GM21576 (cell line): ENCODE measurements around the gene BEGAIN.

ENCODE experiments used
- ATAC-seq: cut with Tn5 transposase; IDR thresholded peaks from one replicate; pipeline ENCODE4 v1.9.1; 2021; ENCODE audit warnings: mild to moderate bottlenecking, moderate library complexity; ENCODE audit not compliant: unreplicated experiment

Gene BEGAIN

GRCh38 chr14:100583245-100583644 lies 4.0 kb downstream of the BEGAIN start:
- ATAC-seq = no peak

GRCh38 chr14:100582496-100583165 lies 4.6 kb downstream of the BEGAIN start:
- ATAC-seq = no peak

DNA sequence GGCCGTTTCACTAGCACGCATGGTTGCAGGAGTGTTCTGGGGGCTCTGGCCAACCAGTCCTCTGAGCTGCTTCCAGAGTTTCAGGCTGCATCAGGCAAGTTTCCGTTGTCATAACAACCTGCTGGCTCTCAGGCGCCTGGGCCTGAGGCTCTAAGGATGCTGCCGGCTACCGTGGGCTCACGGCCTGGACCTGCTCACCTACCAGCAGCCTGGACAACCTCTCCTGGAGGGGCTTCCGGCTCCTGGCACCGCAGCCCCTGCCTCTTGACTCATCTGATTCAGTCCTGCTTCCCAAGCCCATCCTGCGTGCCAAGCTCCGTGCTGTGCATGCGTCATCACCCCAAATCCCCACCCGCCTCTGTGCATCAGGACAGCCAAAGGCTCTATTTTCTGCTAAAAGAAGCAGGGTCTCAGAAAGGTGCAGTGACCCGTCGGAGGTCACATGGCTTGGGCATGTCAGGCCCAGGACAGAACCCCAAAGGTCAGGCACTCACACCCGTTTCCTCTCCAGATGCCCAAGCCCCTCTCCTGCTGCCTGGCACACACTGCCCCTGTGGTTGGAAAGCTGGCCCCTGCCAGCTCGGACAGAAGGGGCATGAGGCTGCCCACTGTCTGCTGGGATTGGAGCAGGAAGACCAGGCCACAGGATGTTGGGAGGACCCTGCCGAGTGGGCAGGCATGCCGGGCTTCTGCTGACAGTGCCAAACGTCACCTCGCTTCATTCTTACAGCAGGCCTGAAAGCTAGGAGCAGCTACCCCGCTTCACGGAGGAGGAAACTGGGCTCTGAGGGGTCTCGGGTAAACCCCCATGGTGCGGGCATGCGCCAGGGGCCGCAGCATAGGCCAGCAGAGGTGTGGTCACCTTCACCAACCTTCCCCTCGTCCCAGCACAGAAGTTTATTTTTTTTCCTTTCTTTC lies 5.7 kb downstream of the BEGAIN start:
- ATAC-seq = no peak

GRCh38 chr14:100580316-100581227 lies 6.6 kb downstream of the BEGAIN start:
- ATAC-seq = no peak

DNA sequence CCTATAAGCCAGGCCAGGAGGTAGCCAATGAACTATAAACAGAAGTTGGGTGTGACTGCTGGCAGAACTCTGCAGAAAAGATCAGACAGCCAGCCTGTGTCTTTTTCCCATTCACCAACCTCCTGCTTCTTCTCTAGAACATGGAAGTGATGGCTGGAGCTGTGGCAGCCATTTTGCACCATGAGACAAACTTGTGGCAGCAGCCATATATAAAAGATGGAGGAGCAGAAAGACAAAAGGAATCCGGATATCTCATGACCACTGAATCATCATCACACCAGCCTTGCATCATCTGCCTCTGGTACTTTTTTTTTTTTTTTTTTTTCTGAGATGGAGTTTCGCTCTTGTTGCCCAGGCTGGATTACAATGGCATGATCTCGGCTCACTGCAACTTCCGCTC lies 8.7 kb downstream of the BEGAIN start:
- ATAC-seq = no peak

DNA sequence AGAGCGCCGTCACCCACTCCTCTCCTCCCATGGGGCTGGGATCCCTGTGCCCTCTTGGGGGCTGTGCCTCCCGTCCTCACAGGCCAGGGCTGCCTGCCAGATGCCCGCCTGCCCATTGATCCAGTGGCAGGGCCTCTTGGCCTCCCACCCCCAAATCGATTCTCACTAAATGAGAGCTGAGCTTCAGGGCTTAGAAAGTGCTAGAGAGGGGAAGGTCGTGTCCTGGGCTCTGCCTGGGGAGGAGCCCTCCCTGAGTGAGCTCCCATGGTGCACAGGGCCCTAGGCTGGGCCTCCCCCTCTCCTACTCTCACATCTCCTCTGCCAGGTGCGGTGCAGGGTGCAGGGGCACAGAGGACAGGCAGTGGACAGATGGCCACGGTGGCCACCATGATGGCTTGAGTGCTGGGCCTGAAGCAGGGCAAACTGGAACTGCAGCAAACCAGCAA lies 9.2 kb downstream of the BEGAIN start:
- ATAC-seq = no peak

GRCh38 chr14:100577321-100577985 lies 9.8 kb downstream of the BEGAIN start:
- ATAC-seq = no peak

- no peak for ATAC-seq
Observed at GRCh38 chr14:100576091-100577085, 10.8 kb downstream of the BEGAIN start.

DNA sequence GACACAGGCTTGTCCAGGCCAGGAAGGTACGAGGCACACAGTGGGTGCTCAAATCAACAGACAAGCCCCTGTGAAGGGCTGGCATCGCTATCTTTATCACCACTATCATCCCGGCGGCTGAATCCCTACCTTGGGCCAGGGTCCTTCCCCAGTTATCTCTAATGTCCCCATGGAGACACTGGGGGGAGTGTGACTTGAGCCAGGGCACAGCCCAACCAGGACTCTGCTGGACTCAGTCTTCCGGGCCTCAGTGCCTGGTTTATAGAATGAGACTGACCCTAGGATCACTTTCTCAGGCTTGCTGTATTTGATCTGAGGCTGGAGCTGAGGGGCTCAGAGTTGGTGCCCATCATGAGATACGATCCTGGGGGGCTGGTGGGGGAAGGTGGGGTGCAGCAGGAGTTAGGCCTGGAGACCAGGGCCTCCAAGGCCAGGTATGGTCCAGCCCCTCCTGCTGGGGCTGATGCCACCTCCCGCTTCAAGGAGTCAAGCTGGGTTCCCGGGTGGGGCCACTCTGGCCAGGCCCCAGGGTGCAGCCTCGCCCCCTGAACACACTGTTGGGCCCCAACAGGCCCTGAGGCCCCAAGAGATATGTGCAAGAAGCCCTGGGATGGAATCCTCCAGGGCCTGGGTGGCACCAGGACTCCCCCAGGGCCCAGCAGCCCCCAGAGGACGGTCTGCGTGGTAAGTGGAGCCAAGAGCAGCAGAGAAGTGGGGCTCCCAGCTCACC lies 11.8 kb downstream of the BEGAIN start:
- no peak for ATAC-seq

DNA sequence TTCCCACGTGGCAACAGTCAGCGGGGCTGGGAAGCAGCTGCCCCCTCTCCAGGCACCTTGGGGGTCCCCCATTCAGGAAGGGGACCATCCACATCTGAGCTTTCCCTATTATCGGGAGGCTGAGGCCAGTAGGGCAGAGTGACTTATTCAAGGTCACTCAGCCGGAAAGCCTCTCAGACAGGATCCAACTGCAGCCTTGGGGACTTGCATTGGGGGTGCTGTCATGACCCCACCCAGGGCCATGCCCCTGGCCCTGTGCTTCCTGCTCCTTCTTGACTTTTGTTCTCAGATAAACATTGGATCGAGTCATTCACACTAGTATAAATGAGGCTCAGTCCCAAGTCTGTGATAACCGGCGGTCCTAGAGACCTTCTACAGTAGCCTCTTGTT lies 12.6 kb downstream of the BEGAIN start:
- ATAC-seq = no peak

- no peak for ATAC-seq
Observed at GRCh38 chr14:100573757-100574641, 13.2 kb downstream of the BEGAIN start.

GRCh38 chr14:100573002-100573756 lies 14.0 kb downstream of the BEGAIN start:
- ATAC-seq = no peak

DNA sequence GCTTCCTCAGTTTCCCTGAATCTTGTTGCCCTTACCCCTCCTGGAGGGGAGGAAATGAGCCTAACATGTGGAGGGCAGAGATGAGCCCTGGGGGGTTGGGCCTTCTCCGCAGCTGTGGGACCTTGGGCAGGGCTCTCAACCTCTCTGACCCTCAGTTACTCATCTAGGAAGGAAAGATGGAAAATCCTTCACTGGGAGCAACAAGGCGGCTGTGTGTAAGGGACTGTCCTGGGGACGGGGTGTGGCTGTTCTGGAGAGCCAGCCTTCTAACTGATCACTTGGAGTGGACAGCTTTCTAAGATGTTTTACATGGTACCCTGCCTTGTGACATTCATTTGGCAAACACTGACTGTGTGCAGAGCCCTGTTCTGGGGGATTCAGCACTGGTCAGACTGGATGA lies 14.7 kb downstream of the BEGAIN start:
- ATAC-seq = no peak

GRCh38 chr14:100571837-100572236 lies 15.4 kb downstream of the BEGAIN start:
- ATAC-seq = no peak

GRCh38 chr14:100570726-100571454 lies 16.3 kb downstream of the BEGAIN start:
- no peak for ATAC-seq

DNA sequence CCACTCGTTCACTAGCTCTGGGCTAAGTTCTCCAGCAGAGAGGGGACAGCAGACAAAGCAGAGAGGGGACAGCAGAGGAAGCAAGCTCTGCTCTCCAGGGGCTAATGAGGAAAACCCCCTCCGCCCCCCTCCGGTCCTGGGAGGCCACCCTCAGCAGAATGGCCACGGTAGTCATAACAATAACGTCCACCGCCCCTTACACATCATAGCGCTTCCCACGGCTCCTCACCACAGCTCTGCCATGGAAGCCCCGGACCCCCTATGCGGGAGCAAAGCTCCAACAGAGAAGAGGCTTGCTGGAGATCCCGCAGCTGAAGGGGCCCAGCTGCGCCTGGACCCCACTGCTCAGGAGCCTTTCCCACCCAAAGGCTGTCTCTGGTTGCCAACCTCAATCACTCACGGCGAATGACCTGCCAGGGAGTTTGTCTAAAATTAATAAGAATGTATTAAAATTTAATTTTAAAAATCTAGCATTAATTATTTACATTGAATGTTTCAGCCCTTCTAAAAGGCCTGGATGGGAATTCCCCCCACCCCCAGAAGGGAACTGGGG lies 17.4 kb downstream of the BEGAIN start:
- ATAC-seq = no peak
